Measurements from ENCODE around the gene NCK1.
"Not testable (repeated sequence)": the region's sequence is repeated elsewhere in the genome, so short reads cannot be mapped to it uniquely, and the experiment has no call there.

- TF ChIP-seq ZNF274 (IDR thresholded peaks at IDR 0.05; ENCODE audit: low read depth, low read length); YY1 (IDR thresholded peaks at IDR 0.05; ENCODE audit: insufficient read depth, insufficient read length); SUZ12 (IDR thresholded peaks at IDR 0.05; ENCODE audit: extremely low read depth, insufficient read depth, insufficient read length): not testable (repeated sequence)
These were observed 40.5 kb downstream of the NCK1 start for GRCh38 chr3:136902530-136902929.

Measured in NT2/D1 (cell line).